AG04450 (cell line): Measurements from ENCODE around the gene RBM22. TPM values are rescaled to one million over a fixed set of nuclear protein-coding genes. Genes with fewer than 3 reads are reported as not detected.

Experiments
- CTCF ChIA-PET: fragments of 300-600, 350-600 bp; formaldehyde crosslinking; extraction: SDS; loops from one replicate; lab custom pipeline; 2022; ENCODE audit warnings: antibody characterized with exemption, inconsistent platforms; lab: Charles Lee
- POLR2A ChIA-PET: fragments of 350-600 bp; formaldehyde crosslinking; extraction: SDS; loops from one replicate; lab custom pipeline; 2021; ENCODE audit warnings: antibody characterized with exemption, inconsistent platforms; lab: Yijun Ruan, JAX
- DNase-seq: peaks from one replicate; pipeline ENCODE4 v3.0.0-alpha.2; 2011; ENCODE audit warnings: low read depth, low spot score
- H3K27ac ChIP-seq: one replicate; pipeline ENCODE4 v1.5.1; 2012; ENCODE audit warnings: low read depth, low read length, control low read depth
- H3K27me3 ChIP-seq: one replicate; pipeline ENCODE4 v1.6.0; 2012; ENCODE audit warnings: low read length; ENCODE audit not compliant: control insufficient read depth, insufficient read depth
- H3K4me3 ChIP-seq: 2 replicates; pipeline ENCODE4 v1.5.1; 2011; ENCODE audit warnings: mild to moderate bottlenecking, low read depth, low read length, control low read depth
- H3K9me3 ChIP-seq: 2 replicates; pipeline ENCODE4 v1.5.1; 2012; ENCODE audit warnings: low read length; ENCODE audit not compliant: control insufficient read depth, insufficient read depth
- polyA plus RNA-seq: library from polyadenylated mRNA; depleted of rRNA; stranded (reverse); fragments of >200 nt; gene quantifications from 2 replicates; pipeline ENCODE4 v1.2.3, GENCODE V29; 2011
- TF ChIP-seq, protein P1 (sequence below): IDR thresholded peaks from 2 replicates; pipeline ENCODE4 v1.5.1; 2011; ENCODE audit warnings: low read depth, low read length, control low read depth, inconsistent platforms

RBM22 gene
- polyA plus RNA-seq, 1 experiment = 49.5 TPM

DNA sequence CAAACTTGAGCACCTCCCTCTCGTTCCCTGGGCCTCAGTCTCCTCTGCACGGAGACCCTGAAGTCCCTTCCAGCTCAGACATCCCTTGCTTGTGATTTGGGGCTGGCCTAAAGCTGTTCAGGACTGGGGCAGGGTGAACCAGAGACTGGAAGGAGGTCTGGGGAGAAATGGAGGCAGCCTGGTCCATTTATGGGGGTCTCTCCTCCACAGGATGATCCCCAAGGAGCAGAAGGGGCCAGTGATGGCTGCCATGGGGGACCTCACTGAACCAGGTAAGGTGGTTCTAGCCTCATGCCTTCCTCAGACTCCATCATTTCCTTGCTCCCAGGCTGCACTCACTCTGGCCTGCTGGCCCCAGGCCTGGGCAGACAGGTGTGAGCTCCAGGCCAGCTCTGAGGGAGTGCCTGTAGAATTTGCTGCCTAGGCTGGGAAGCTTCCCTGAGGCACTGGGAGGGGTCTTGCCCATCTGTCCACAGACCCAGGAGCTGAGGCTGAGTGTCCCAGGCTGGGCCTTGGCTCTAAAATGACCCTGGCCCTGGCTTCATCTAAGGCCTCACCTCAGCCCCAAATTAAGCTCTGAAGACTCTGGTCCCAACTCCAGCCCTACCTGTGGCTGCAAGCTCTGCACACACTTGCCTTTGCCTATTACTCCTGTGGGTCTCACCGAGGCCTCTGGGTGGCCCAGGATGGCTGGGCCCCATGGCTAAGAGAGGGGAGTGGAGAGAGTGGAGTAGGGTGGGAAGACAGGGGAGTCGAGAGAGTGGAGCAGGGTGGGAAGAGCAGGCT lies 37.9 kb downstream of the RBM22 start:
- POLR2A ChIA-PET = no interaction called here

DNA sequence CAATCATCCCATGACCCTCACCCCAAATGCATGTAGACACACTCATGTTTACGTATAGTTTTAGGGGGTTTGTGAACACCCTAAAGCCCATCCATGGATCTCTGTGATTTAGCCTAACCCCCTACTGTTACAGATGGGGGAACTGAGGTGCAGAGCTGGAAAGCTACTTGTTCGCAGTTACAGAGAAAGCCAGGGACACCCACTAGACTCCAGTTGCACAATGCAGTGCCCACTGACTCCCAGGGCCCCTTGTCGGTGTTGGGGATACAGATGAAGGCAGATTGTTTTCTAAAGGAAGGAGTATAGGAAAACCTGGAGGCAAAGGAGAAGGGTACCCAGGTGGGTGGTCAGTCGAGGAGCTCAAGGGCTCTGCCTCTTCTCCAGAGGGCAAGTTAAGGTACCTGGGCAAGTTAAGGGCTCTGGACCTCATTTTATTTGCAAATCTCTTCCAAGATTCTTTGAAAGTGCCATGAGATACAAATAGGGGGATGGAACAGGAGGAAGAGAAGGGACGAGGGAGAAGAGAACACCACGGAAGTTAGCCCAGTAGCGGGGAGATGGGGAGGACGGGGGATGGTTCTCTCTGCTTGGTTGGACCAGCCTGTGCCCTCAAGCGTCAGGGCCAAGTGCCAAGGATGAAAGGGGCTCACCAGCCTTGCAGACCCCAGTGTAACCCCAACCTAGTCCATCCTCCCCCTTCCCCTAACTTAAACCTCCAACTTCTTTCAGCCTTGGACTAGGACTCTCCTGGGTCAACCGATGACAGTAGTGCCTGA lies 38.9 kb downstream of the RBM22 start:
- Histone ChIP-seq H3K9me3 (no peaks in the 10 kb centered on the region), H3K4me3 (no peak overlapping the region), H3K27me3 (peaks cover 12% of the 10 kb centered on the region), H3K27ac (no peak overlapping the region)
- ChIA-PET CTCF (interaction anchor here (0.7 to 1.0 kb wide), 2 partner anchors 164 to 203 kb away, joined by 3 read pairs; no protein-coding TSS in a partner anchor), POLR2A (interaction anchor here (0.5 kb wide), 1 partner anchor 12 kb away, joined by 3 read pairs; no protein-coding TSS in a partner anchor)
- TF ChIP-seq, protein P1, sequence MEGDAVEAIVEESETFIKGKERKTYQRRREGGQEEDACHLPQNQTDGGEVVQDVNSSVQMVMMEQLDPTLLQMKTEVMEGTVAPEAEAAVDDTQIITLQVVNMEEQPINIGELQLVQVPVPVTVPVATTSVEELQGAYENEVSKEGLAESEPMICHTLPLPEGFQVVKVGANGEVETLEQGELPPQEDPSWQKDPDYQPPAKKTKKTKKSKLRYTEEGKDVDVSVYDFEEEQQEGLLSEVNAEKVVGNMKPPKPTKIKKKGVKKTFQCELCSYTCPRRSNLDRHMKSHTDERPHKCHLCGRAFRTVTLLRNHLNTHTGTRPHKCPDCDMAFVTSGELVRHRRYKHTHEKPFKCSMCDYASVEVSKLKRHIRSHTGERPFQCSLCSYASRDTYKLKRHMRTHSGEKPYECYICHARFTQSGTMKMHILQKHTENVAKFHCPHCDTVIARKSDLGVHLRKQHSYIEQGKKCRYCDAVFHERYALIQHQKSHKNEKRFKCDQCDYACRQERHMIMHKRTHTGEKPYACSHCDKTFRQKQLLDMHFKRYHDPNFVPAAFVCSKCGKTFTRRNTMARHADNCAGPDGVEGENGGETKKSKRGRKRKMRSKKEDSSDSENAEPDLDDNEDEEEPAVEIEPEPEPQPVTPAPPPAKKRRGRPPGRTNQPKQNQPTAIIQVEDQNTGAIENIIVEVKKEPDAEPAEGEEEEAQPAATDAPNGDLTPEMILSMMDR = no peak
- DNase-seq = no peak

More for the DNA sequence above, 37.9 kb downstream of the RBM22 start:
- no peak for DNase-seq
- no peak overlapping the region for H3K27ac ChIP-seq
- H3K9me3 ChIP-seq = no peaks in the 10 kb centered on the region
- H3K27me3 ChIP-seq = peaks cover 18% of the 10 kb centered on the region
- CTCF ChIA-PET = interaction anchor here (1.5 to 2.2 kb wide), 2 partner anchors 102 to 104 kb away, joined by 4 to 10 read pairs; no protein-coding TSS in a partner anchor
- TF ChIP-seq, protein P1 = no peak
- H3K4me3 ChIP-seq = no peak overlapping the region

DNA sequence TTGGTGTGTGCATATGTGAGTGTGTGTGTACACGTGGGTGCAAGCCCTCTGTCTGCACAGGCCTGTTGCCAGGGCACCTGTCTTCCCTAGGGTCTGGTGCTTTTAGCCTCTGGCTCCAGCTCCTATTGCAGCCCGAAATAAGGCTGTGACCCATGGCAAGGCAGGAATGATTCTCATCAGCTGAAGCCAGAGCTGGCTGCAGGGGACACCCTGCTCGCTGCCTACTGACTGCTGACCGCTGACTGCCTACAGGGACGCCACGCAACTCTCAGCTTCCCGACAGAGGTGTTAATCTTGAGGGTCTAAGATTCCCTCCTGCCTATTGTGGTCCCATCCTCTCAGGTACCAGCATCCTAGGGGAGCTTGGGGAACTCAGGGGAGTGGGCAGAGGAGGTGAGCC lies 39.8 kb downstream of the RBM22 start, which contains the start of gene MYOZ3:
Gene MYOZ3 (plus strand): TSS at position 166 of the 400 bp plus-strand sequence. CDS start 1,691 bp downstream, outside the sequence.
- Histone ChIP-seq H3K4me3 (no peak within 1 kb of the TSS), H3K9me3 (no peaks in the 10 kb centered on the region), H3K27ac (no peak within 1 kb of the TSS), H3K27me3 (peaks cover 11% of the 10 kb centered on the region)
- TF ChIP-seq, protein P1 = no peak
- POLR2A ChIA-PET = interaction anchor here (0.7 kb wide), 1 partner anchor 98 kb away, joined by 3 read pairs; no protein-coding TSS in a partner anchor
- CTCF ChIA-PET = interaction anchor here (0.7 to 1.1 kb wide), 3 partner anchors 117 to 202 kb away, joined by 3 read pairs; no protein-coding TSS in a partner anchor
- DNase-seq = no peak

DNA sequence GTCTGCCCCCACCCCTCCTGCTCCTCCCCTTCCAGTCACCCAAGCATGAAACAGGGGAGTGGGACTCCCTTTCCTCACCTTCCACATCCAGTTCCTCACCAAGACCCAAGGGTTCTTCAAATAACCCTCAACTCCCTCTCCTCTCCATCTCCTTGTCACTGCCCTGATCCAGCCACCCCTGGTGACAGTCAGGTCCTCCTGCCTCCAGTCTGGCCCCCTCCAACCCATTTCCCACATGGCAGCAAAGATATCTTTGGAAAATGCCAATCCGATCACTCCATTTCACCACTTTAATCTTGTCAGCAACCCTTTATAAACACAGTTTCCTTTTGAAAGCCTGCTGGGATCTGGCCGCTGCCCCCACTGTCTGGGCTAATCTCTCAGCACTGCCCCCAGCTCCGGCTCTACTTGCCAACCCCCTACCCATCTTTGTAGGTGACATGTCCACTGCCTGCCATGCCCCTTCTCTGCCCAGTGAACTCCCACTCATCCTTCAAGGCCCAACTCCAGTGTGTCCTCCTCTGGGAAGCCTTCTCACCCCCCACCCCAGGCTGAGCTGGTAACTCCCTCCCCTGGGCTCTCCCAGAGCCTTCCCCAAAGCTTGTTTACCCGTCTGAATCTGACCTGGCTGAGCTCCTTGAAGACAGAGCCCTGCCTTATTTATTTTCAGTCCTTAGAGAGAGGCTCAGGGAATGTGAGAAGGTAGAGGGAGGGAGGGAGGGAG lies 40.6 kb downstream of the RBM22 start:
- ChIA-PET POLR2A (interaction anchor here (0.7 kb wide), 1 partner anchor 97 kb away, joined by 3 read pairs; no protein-coding TSS in a partner anchor), CTCF (interaction anchor here (0.6 to 9.3 kb wide), 4 partner anchors 41 to 116 kb away, joined by 3 to 130 read pairs (median 3); partner anchors contain the start of gene RBM22)
- TF ChIP-seq, protein P1 = no peak
- Histone ChIP-seq H3K4me3 (no peak overlapping the region), H3K27ac (no peak overlapping the region), H3K9me3 (no peaks in the 10 kb centered on the region), H3K27me3 (peaks cover 11% of the 10 kb centered on the region)
- DNase-seq = no peak
